Esophagus muscularis mucosa (tissue), 3 donors: ENCODE measurements around the gene ITGB1.

ENCODE experiments used
- CTCF ChIP-seq, 3 experiments: fragments of 200-600 bp in 2 of 3; fragments of 450-650 bp in 1 of 3; sonication (generic) in 2 of 3; IDR thresholded peaks; one replicate each; pipeline ENCODE4 v1.5.1; 2017 to 2019; ENCODE audit warnings: antibody characterized with exemption in 3 of 3, mild to moderate bottlenecking in 2 of 3, moderate library complexity in 1 of 3
- POLR2AphosphoS5 ChIP-seq, 2 donors: sonication (generic); formaldehyde crosslinking; IDR thresholded peaks; one replicate each; pipeline ENCODE4 v1.6.1; 2017; ENCODE audit warnings: antibody characterized with exemption in 2 of 2

GRCh38 chr10:32972929-32973328 is 14.9 kb upstream of the ITGB1 start:
- TF ChIP-seq POLR2AphosphoS5 (IDR thresholded peaks at IDR 0.05) (no peak), CTCF (IDR thresholded peaks at IDR 0.05) (no peak)
